NCI-H2081 (cell line): ENCODE results near the gene EVL.

Experiments used
- DNase-seq, 2 experiments: peaks; one replicate each; lab custom pipeline; 2025; lab: John Stamatoyannopoulos, UW

Gene EVL

GRCh38 chr14:100066962-100067361 lies 1.7 kb downstream of the EVL start:
- DNase-seq = no peak

- no peak for DNase-seq
These were observed 2.3 kb downstream of the EVL start for GRCh38 chr14:100067481-100067880.

GRCh38 chr14:100067971-100068959 lies 3.0 kb downstream of the EVL start:
- DNase-seq = no peak

GRCh38 chr14:100069161-100069800 lies 4.1 kb downstream of the EVL start:
- DNase-seq = no peak

- DNase-seq = no peak
These were observed 5.1 kb downstream of the EVL start for GRCh38 chr14:100070310-100070709.

GRCh38 chr14:100071545-100071944 lies 6.3 kb downstream of the EVL start:
- no peak for DNase-seq

- DNase-seq = no peak
These were observed 7.6 kb downstream of the EVL start for GRCh38 chr14:100072783-100073346.

GRCh38 chr14:100073576-100074430 lies 8.6 kb downstream of the EVL start:
- DNase-seq = no peak

GRCh38 chr14:100074431-100075100 lies 9.3 kb downstream of the EVL start:
- no peak for DNase-seq

- no peak for DNase-seq
These were observed 10.5 kb downstream of the EVL start for GRCh38 chr14:100075681-100076080.

- no peak for DNase-seq
These were observed 10.9 kb downstream of the EVL start for GRCh38 chr14:100076133-100076532.

GRCh38 chr14:100076606-100077005 lies 11.4 kb downstream of the EVL start:
- no peak for DNase-seq

- no peak for DNase-seq
These were observed 12.2 kb downstream of the EVL start for GRCh38 chr14:100077441-100077840.

GRCh38 chr14:100078216-100078803 lies 13.1 kb downstream of the EVL start:
- DNase-seq = no peak

- no peak for DNase-seq
These were observed 13.9 kb downstream of the EVL start for GRCh38 chr14:100078997-100079725.

- no peak for DNase-seq
These were observed 14.4 kb downstream of the EVL start for GRCh38 chr14:100079726-100080005.

GRCh38 chr14:100080206-100080605 lies 15.0 kb downstream of the EVL start:
- DNase-seq = no peak

GRCh38 chr14:100081997-100082625 lies 16.9 kb downstream of the EVL start:
- no peak for DNase-seq

- DNase-seq = no peak
These were observed 17.5 kb downstream of the EVL start for GRCh38 chr14:100082723-100083122.

- DNase-seq = no peak
These were observed 18.5 kb downstream of the EVL start for GRCh38 chr14:100083706-100084105.
